ENCODE results near the gene NFIL3. TPM values are rescaled to one million over a fixed set of nuclear protein-coding genes. Genes with fewer than 3 reads are reported as not detected.

Gene NFIL3
- total and polyA plus RNA-seq, 2 of the 4 experiments (the other 2 are of a cell fraction), result 27.6 to 27.7 TPM

GRCh38 chr9:91359734-91360470 lies 63.7 kb downstream of the NFIL3 start:
- Histone ChIP-seq H4K5ac (ENCODE audit: low read depth, low read length) (no peak overlapping the region), H2BK120ac (ENCODE audit: low read depth, low read length) (no peak overlapping the region), H3K23ac (ENCODE audit: low read depth, low read length) (peak overlapping the region; percentile 67; the same call in 1 of the 2 replicates), H3K27ac (ENCODE audit: insufficient read depth, low read length) (no peak overlapping the region), H2BK15ac (ENCODE audit: low read depth, low read length) (no peak overlapping the region), H2AK5ac (ENCODE audit: low read depth, low read length) (no peak overlapping the region), H3K18ac (ENCODE audit: low read depth, low read length) (peak overlapping the region; percentile 16; the same call in 1 of the 2 replicates), H3K56ac (ENCODE audit: extremely low read depth, insufficient read depth, low read length) (no peak overlapping the region), H4K91ac (ENCODE audit: insufficient read depth, low read depth, low read length) (no peak overlapping the region), H3K27me3 (ENCODE audit: control insufficient read depth, insufficient read depth, low read length) (no peaks in the 10 kb centered on the region), H3K4me3 (ENCODE audit: insufficient read depth, low read depth, low read length) (peak overlapping the region; percentile 100; the same call in 1 of the 2 replicates), H2AK9ac (replicated peaks; ENCODE audit: low read depth, low read length, poor library complexity) (no peak overlapping the region), H2AFZ (replicated peaks; ENCODE audit: low read length, poor library complexity) (no peak overlapping the region), H3K4me1 (ENCODE audit: control insufficient read depth, insufficient read depth, low read length) (peaks cover 9% of the 10 kb centered on the region), H3K79me1 (ENCODE audit: low read depth in 1 of 2, low read length in 2 of 2) (peaks cover 28 to 67% of the 10 kb centered on the region in 2 experiments), H3K36me3 (ENCODE audit: control insufficient read depth, insufficient read depth, low read length) (peaks cover 3% of the 10 kb centered on the region; the same call in 1 of the 2 replicates), H4K20me1 (ENCODE audit: insufficient read depth, low read length) (no peaks in the 10 kb centered on the region), H3K9me3 (ENCODE audit: control insufficient read depth, insufficient read depth, low read length) (no peaks in the 10 kb centered on the region), H3K14ac (replicated peaks; ENCODE audit: low read depth, low read length) (no peak overlapping the region; the same call in 1 of the 2 replicates), H3K9me1 (ENCODE audit: insufficient read depth, low read length) (peaks cover 16% of the 10 kb centered on the region), H2BK5ac (ENCODE audit: low read depth, low read length, poor library complexity, severe bottlenecking) (peak overlapping the region; percentile 50), H3K4ac (ENCODE audit: low read depth, low read length) (peak overlapping the region; percentile 1; the same call in 1 of the 2 replicates), H3K9ac (ENCODE audit: low read depth, low read length) (no peak overlapping the region; the same call in 1 of the 2 replicates), H4K8ac (ENCODE audit: low read depth in 2 of 2, low read length in 2 of 2) (no peak overlapping the region), H2BK20ac (ENCODE audit: low read depth, low read length) (no peak overlapping the region), H3K4me2 (ENCODE audit: low read depth, low read length) (peak overlapping the region; percentile 99)
- TSS peak; percentile 16 for BruUV-seq (replicated peaks)
- in situ Hi-C loops (cut with MboI; ENCODE audit: low sequenced_read_pairs) (no loop called here), intact Hi-C loops (cut with micrococcal nuclease) (loop anchor here (1.0 to 2.0 kb wide), 2 partner anchors 63 to 323 kb away; partner anchors contain the start of gene NFIL3), dilution Hi-C loops (cut with HindIII; ENCODE audit: low sequenced_read_pairs, unreplicated experiment) (no loop called here)
- ATAC-seq (ENCODE audit: low read depth) (no peak), DNase-seq (no peak)
- POLR2A ChIA-PET (ENCODE audit: unreplicated experiment), result no interaction called here
- WGBS, 2 experiments (ENCODE audit: extremely low coverage in 2 of 2, insufficient read length in 1 of 2), result 93% methylated on average over 2 of the region's 7 CpGs; no CpG with 5 or more reads in 1 of the 2 experiments
- CTCF ChIA-PET, result interaction anchor here (1.3 to 2.1 kb wide), 2 partner anchors 270 to 444 kb away, joined by 3 to 6 read pairs; no protein-coding TSS in a partner anchor
- no peak for TF ChIP-seq RAD21 (IDR thresholded peaks at IDR 0.05; ENCODE audit: low read length)
- TF ChIP-seq CTCF (conservative IDR thresholded peaks at IDR 0.05; ENCODE audit: low read depth, low read length), result no peak
- TF ChIP-seq RCOR1 (IDR thresholded peaks at IDR 0.05; ENCODE audit: insufficient replicate concordance, low read length), result no peak
- no peak for TF ChIP-seq CEBPB (IDR thresholded peaks at IDR 0.05; ENCODE audit: low read depth, low read length)
- TF ChIP-seq USF2 (IDR thresholded peaks at IDR 0.05; ENCODE audit: low read depth, low read length), result no peak
- TF ChIP-seq ELK1 (IDR thresholded peaks at IDR 0.05; ENCODE audit: borderline replicate concordance, low read depth, low read length), result no peak
- TF ChIP-seq POLR2A (IDR thresholded peaks at IDR 0.05; ENCODE audit: low read depth, low read length), result no peak
